CD4-positive, alpha-beta T cell treated with Interleukin-10 for 1 hour (primary cell): ENCODE results near the gene BTRC.
A peak's percentile ranks its signal among the peaks of the same experiment; 100 is the strongest.
"Not testable (repeated sequence)": the region's sequence is repeated elsewhere in the genome, so short reads cannot be mapped to it uniquely, and the experiment has no call there.

ENCODE experiments used
- DNase-seq: peaks from one replicate; pipeline ENCODE4 v3.0.0-alpha.2; 2020

Gene BTRC

GRCh38 chr10:101388676-101389276 is 34.8 kb downstream of the BTRC start:
- no peak for DNase-seq

- DNase-seq: not testable (repeated sequence)
Measured at GRCh38 chr10:101389532-101389931, 35.6 kb downstream of the BTRC start.

- no peak for DNase-seq
Measured at GRCh38 chr10:101389986-101390531, 36.1 kb downstream of the BTRC start.

GRCh38 chr10:101393378-101393777 is 39.4 kb downstream of the BTRC start:
- no peak for DNase-seq

GRCh38 chr10:101394524-101395133 is 40.7 kb downstream of the BTRC start:
- DNase-seq: no peak

GRCh38 chr10:101397140-101397539 is 43.2 kb downstream of the BTRC start:
- DNase-seq: peak; percentile 77

- DNase-seq: no peak
Measured at GRCh38 chr10:101400585-101400984, 46.6 kb downstream of the BTRC start.

GRCh38 chr10:101402711-101403110 is 48.7 kb downstream of the BTRC start:
- DNase-seq: no peak

- DNase-seq: no peak
Measured at GRCh38 chr10:101403161-101403560, 49.2 kb downstream of the BTRC start.

- DNase-seq: no peak
Measured at GRCh38 chr10:101405001-101405400, 51.0 kb downstream of the BTRC start.

- DNase-seq: no peak
Measured at GRCh38 chr10:101411598-101411997, 57.6 kb downstream of the BTRC start.

- DNase-seq: no peak
Measured at GRCh38 chr10:101414034-101414433, 60.1 kb downstream of the BTRC start.

GRCh38 chr10:101415884-101416283 is 61.9 kb downstream of the BTRC start:
- no peak for DNase-seq

GRCh38 chr10:101421967-101422366 is 68.0 kb downstream of the BTRC start:
- DNase-seq: not testable (repeated sequence)

- DNase-seq: no peak
Measured at GRCh38 chr10:101425535-101425934, 71.6 kb downstream of the BTRC start.

GRCh38 chr10:101428036-101428435 is 74.1 kb downstream of the BTRC start:
- no peak for DNase-seq

- DNase-seq: no peak
Measured at GRCh38 chr10:101429423-101429822, 75.5 kb downstream of the BTRC start.

- DNase-seq: no peak
Measured at GRCh38 chr10:101436302-101436701, 82.3 kb downstream of the BTRC start.

- DNase-seq: no peak
Measured at GRCh38 chr10:101438881-101439391, 85.0 kb downstream of the BTRC start.

GRCh38 chr10:101441541-101442455 is 87.8 kb downstream of the BTRC start:
- peak; percentile 47 for DNase-seq

- DNase-seq: no peak
Measured at GRCh38 chr10:101442456-101442800, 88.5 kb downstream of the BTRC start.

- DNase-seq: no peak
Measured at GRCh38 chr10:101444058-101444898, 90.3 kb downstream of the BTRC start.

- no peak for DNase-seq
Measured at GRCh38 chr10:101446071-101446470, 92.1 kb downstream of the BTRC start.
